ELR (cell line): ENCODE results near the gene BMPR2.
A peak's percentile ranks its signal among the peaks of the same experiment; 100 is the strongest.
"Not testable (repeated sequence)": the region's sequence is repeated elsewhere in the genome, so short reads cannot be mapped to it uniquely, and the experiment has no call there.

Source experiments
- DNase-seq: peaks from one replicate; pipeline ENCODE4 v3.0.0-alpha.2; 2015; ENCODE audit warnings: low read depth

BMPR2 gene

DNA sequence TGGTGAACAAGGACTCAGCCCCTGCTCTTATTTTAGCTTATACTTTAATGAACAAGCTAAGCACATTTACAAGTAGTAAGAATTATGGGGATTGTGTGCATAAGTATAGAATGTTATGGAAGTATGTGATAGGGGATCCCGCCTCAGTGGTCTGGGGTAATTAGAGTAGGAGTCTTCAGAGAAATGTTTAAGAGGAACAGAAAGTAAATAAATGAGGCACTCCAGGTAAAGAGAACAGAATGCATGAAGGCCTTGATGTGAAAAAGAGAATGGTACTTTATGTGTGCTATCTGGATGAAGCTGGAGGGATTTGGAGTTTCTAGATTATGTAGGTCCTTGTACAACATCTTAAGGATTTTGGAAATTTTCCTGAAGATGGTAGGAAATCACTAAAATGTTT is 76.6 kb downstream of the BMPR2 start:
- no peak for DNase-seq

DNA sequence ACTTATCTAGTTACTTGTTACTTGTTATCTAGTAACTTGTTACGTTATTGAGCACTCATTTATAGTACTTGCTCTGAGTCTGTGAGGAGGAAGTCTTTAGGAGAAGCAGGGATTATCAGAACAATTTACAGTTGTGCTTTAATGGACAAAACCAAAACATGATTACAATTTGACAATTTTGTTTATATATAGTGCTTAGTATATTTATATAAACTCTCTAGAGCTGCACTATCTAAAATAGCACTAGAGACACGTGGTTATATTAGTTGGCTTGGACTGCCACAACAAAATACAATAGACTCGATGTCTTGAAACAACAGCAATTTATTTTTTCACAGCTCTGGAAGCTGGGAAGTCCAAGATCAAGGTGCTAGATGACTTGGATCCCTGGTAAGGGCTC is 78.4 kb downstream of the BMPR2 start:
- DNase-seq, result no peak

DNA sequence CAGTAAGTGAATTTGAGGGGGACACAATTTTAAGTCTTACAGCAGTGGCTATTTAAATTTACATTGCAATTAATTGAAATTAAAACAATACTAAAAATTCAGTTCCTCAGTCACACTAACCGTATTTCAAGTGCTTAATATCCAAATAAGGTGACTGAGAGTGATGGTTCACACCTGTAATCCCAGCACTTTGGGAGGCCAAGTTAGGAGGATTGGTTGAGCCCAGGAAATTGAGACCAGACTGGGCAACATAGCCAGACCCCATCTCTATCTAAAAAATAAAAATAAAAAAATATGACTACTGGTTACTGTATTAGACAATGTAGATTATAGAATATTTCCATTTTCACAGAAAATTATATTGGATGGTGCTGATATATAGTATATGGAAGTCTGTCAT is 79.0 kb downstream of the BMPR2 start:
- no peak for DNase-seq

DNA sequence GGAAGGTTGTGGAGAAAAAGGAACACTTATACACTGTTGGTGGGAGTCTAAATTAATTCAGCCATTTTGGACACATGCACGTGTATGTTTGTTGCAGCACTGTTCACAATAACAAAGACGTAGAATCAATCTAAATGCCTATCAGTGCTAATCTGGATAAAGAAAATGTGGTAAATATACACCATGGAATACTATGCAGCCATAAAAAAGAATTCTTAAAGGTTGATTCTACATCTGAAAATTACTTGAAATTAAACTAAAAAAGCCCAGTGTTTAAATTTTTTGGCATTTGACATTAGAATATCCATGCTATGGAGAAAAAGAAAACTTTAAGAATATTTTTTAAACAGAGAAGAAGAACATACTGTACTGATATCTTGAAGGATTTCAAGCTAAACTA is 84.0 kb downstream of the BMPR2 start:
- no peak for DNase-seq

DNA sequence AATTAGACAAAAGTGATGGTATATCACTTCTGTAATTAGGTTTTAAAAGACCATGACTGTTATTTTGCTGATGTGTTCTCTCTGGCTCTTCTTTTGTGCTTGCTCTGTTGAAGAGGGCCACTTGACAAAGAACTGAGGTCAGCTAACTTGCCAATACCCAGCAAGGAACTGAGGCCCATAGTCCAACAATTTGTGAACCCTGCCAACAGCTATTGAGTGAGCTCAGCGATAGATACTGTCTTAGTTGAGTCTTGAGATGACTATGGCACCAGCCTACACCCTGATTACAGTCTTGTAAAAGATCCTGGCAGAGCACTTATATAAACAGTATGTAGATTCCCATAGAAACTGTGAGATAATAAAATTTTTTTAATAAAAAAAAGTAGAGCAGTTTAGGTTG is 103.0 kb downstream of the BMPR2 start:
- no peak for DNase-seq

DNA sequence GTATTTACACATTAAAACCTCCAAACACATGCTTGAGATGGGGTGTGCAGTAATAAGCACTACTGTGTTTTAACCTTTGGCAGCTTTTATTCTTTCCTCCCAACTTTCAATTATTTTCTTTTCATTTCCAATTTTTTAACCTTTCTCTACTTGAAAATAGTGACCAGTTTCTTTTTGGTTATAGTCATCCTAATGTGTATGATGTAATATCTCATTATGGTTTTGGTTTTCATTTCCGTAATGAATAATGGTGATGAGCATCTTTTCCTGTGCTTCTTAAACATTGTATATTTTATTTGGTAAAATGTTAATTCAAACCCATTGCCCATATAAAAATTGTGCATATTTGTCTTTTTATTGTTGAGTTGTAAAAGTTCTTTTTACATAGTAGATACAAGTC is 103.5 kb downstream of the BMPR2 start:
- DNase-seq, result no peak

DNA sequence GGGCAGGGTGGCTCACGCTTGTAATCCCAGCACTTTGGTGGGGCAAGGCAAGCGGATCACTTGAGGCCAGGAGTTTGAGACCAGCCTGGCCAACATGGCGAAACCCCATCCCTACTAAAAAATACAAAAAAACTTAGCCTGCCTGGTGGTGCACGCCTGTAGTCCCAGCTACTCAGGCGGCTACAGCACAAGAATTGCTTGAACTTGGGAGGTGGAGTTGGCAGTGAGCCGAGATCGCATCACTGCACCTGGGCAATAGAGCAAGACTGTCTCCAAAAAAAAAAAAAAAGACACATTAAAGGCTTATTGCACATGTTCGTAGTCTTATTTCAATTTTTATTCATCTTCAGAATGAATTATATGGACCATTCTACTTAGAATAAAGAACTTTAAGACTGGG is 110.2 kb downstream of the BMPR2 start:
- DNase-seq, result no peak

DNA sequence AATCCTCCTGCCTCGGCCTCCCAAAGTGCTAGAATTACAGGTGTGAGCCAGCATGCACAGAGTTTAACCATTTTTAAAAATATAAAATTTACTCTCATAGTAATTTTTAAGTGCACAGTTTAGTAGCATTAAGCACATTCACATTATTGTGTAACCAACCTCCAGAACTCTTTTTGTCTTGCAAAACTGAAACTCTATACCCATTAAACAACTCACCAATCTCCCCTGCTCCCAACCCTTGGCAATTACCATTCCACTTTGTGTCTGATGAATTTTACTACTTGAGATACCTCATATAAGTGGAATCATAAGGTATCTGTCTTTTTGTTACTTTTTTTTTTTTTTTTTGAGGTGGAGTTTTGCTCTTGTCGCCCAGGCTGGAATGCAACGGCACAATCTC is 112.5 kb downstream of the BMPR2 start:
- DNase-seq, result no peak

DNA sequence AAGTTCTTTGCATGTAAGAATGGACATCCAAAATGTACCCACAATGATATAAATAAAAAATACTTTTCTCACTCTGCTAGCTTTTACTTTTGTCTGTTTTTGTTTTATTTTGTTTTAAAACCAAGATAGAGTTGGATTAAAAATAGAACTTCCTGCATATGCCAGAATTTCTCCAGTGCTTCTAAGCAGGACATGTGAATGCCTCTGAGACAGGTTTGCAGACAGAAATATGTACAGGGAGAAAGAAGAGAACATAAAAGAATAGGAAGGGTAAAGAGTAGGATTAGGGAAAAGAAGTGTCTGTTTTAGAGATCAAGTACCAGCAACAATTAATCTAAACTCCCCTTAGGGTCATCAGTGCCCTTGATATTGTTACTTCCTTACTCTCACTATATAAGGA is 114.4 kb downstream of the BMPR2 start:
- no peak for DNase-seq

DNA sequence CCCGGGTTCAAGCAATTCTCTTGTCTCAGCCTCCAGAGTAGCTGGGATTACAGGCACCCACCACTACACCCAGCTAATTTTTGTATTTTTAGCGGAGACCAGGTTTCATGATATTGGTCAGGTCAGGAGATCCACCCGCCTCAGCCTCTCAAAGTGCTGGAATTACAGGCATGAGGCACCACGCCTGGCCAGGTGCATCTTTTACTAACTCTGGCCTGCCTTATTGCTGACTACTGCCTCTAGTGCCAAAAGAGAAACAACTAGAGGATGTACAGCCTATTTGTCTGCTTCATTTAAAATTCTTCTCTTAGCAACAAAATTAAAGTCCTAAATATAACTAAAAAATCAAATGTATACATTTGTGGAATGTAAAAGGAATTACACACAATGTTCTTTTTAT is 115.4 kb downstream of the BMPR2 start:
- DNase-seq, result no peak

DNA sequence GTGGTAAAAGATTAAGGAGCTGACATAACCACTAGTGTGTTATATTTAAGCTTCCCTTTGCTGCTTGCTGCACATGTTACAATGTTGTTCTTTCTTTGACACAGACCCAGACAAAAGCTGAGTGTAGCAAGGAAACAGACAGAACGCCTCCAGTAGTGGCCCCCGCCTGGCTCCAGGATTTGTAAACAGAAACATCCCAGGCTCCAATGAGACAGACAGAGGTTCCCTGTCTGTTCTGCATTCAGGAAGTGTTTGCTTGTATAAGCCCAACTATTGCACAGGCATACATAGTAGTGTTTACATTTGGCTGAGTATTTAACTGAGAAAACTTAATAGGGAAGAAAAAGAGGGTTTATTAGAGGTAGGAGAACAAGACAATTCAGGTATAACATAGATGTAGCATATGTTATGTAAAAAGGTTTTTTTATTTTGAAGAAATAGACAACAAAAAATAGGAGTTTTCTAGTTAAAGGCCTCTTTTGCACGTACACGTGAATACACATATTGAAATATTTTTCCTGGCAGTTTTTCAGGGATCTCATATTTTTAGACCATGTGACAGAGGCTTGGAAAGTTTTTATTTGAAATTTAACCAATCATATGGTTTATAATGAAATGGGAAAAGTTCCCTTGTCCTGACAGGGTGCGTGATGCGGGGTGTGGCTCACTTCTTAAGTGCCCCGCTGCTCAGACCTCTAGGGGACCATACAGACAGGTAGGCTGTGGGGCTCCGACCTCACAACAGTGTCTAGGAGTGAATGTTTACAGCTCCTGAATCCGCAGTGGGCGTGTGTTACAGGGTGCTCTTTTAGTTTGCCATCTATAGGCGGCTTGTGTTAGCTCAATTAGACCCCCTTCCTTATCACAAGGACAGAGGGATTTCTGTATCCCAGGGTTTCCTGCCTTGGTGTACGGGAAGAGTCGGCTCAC is 118.4 kb downstream of the BMPR2 start:
- peak; percentile 70 for DNase-seq

DNA sequence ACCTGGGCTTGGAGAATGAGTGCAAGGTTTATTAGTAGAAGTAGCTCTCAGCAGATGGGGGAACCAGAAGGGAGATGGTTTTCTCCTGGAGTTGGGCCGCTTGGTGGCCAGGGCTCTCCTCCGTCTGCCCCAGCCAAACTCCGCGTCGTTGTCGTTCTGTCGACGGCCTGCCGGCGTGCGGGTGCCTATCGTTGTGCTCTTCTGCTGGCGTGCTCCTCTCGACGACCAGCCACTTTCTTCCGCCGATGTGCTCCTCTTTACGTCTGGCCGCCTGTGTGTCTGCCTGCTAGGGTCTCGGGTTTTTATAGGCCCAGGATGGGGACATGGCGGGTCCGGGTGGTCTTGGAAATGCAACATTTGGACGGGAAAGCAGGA is 119.1 kb downstream of the BMPR2 start:
- no peak for DNase-seq

DNA sequence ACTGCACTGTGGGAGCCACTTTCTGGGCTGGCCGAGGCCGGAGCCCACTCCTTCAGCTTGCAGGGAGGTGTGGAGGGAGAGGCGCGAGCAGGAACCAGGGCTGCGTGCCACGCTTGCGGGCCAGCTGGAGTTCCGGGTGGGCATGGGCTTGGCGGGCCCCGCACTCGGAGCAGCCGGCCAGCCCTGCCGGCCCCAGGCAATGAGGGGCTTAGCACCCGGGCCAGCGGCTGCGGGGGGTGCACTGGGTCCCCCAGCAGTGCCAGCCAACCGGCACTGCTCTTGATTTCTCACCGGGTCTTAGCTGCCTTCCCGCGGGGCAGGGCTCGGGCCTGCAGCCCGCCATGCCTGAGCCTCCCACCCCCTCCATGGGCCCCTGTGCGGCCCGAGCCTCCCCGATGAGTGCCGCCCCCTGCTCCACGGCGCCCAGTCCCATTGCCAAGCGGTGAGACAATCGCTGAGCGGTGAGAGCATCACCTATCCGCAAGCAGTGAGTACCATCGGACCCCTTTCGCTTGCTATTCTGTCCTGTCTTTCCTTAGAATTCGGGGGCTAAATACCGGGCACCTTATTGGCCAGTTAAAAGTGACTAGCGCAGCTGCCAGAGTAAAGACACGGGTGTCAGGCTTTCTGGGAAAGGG is 120.8 kb downstream of the BMPR2 start:
- not testable (repeated sequence) for DNase-seq

DNA sequence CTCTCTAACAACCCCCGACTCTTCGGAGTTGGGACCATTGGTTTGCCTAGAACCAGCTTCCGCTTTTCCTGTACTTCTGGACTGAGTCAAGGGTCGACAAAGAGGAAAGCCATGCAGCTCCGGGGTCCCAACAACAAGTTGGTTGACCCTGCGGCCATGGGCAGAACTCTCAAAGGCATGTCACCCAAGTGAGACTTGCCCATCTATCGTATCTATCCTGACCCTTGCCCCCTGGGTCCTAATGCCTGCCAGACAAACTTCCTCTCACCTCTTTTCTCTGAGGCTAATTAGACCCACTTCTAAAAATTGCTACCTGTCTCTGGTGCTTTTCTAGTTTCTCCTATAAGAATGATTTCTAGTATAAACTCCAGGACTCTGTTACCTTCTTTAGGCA is 121.3 kb downstream of the BMPR2 start:
- DNase-seq, result not testable (repeated sequence)

DNA sequence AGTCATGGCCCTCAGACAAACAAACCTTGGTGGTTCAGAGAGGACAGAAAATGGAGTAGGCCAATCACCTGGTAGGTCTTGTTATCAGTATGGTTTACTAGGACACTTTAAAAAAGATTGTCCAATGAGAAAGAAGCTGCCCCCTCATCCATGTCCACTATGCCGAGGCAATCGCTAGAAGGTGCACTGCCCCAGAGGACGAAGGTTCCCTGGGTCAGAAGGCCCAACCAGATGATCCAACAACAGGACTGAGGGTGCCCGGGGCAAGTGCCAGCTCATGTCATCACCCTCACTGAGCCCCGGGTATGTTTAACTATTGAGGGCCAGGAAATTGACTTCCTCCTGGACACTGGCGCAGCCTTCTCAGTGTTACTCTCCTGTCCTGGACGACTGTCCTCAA is 123.7 kb downstream of the BMPR2 start:
- DNase-seq, result not testable (repeated sequence)

DNA sequence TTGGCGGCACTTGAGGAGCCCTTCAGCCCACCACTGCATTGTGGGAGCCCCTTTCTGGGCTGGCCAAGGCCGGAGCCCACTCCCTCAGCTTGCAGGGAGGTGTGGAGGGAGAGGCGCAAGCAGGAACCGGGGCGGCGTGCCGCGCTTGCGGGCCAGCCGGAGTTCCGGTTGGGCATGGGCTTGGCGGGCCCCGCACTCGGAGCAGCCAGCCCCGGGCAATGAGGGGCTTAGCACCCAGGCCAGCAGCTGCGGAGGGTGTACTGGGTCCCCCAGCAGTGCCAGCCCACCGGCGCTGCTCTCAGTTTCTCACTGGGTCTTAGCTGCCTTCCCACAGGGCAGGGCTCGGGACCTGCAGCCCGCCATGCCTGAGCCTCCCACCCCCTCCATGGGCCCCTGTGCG is 127.1 kb downstream of the BMPR2 start:
- not testable (repeated sequence) for DNase-seq

DNA sequence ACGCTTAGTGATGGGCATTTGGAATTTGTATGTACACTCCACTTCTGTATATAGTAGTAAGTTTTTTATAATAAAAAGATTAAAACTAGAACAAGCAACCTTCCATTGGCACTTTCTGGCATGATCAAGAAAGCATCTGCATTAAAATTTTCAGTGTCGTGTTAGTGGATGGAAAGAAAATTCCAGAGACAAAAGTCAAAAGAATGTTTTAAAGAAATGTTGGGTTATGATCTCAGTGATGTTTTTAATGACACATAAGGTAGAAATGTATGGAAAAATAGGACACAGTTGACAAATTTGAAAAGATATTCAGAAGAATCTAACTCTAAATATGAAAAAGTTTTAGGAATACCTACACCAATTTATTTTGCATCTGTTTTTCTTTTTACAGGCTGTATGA is 132.6 kb downstream of the BMPR2 start:
- peak; percentile 30 for DNase-seq

DNA sequence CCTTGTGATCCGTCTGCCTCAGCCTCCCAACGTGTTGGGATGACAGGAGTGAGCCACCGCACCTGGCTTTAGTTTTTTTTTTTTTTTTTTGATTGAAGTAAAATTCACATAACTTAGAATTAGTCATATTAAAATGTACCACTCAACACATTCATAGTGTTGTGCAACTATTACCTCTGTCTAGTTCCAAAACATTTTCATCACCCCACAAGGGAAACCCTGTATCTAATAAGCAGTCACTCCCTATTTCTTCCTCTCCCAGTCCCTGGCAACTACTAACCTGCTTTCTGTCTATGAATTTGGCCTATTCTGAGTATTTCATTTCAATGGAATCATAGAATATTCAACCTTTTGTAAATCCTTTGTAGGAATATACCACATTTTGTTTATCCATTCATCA is 134.8 kb downstream of the BMPR2 start:
- DNase-seq, result peak; percentile 26

DNA sequence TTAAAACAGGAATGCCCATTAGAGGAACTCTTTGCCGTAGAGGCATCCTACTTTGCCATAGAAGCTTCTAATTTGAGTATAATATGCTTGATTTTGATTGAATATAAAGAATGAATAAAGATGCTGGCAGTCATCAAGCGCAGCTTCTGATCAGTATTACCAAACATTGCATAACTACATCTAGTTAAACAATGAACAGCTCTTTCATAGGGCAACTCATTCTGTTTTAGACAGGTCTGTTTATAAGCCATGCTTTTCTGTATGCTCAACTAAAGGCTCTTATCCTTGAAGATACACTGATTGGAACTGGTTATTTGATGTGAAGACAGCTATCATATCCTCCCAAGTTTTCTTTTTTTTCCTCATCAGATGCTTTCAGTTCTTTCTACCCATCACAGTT is 136.0 kb downstream of the BMPR2 start:
- no peak for DNase-seq

DNA sequence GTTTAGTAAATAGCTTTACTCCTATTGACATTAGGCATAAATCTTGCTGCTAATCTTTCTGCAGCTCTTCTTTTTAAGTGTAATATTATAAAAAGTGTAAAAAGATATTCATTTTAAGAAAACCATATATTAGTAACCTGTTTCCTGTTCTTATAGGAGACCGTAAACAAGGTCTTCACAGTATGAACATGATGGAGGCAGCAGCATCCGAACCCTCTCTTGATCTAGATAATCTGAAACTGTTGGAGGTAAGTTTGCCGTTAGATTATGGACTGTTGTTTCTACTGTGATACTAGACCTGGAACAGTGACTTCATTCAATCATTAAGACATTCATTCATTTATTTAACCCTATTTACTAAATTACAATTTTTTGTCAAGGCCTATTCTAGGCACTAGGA is 138.6 kb downstream of the BMPR2 start:
- no peak for DNase-seq

DNA sequence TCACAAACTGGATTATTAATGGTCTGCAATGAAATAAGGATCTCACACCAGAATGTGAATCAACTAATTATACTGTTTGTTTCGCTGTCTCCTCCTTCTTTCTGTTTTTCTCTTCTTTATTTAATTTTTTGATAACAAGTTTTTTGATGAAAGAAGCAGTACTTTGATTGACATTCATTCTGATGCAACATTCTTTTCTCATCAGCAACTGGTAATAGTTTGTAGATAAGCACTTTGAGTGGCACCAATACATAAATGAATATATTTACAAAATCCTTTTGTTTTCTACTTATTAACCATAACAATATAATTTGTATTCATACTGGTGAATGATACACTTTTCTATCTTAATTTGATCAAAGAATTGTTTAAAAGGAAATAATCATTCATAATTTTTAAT is 143.3 kb downstream of the BMPR2 start:
- no peak for DNase-seq

DNA sequence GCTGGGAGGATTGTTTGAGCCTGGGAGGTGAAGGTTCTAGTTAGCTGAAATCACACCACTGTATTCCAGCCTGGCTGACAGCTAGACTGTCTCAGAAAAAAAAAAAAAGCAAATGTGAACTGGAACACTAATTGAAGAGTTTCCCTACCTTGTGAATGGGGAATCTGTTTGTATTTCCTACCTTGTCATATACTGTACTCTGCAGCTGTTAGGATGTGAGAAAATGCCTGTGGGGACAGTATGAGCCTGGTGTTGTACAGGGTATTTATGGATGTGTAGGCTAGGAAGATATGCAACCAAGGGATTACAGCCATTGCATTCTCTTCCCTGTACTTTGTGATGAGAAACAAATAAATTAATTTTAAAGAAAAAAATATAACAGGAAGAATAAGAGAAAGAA is 145.3 kb downstream of the BMPR2 start:
- DNase-seq, result no peak

DNA sequence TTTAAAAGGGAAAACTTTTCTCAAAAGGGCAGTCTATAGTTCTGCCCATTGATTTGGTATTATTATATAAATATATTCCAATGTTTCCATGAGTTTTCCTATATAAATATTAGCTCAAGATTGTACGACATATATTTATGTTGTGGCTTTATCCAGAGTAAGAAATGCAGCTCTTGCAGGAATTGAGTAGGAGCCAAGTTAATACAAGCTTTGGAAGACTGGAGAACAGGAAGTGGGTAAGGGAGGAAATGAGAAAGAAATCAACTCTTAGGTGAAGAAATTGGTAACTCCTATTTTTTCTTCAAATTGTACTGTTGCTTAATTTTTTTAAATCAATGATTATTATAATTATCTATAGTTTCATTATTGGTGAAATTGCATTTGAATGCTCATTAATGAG is 153.3 kb downstream of the BMPR2 start:
- peak; percentile 68 for DNase-seq

DNA sequence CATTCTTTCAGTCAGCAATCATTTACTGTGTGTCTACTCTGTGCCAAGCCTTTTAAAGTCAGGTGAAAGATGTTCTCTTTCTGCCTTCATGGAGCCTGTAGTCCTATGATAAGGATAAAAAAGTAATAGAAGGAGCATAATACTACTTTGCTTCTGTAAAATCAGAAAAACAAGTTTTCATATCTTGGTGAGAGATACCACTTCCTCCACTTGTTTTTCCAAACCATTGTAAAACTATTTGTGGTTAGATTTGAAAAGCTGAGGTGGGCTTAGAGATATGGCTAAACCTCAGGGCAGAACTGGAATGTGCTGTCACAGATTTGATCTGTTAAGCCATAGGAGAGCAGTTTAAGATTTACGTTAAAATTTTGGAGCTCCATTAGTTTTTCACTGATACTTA is 153.9 kb downstream of the BMPR2 start:
- peak; percentile 11 for DNase-seq
